ENCODE measurements around the gene WDR77.

DNA sequence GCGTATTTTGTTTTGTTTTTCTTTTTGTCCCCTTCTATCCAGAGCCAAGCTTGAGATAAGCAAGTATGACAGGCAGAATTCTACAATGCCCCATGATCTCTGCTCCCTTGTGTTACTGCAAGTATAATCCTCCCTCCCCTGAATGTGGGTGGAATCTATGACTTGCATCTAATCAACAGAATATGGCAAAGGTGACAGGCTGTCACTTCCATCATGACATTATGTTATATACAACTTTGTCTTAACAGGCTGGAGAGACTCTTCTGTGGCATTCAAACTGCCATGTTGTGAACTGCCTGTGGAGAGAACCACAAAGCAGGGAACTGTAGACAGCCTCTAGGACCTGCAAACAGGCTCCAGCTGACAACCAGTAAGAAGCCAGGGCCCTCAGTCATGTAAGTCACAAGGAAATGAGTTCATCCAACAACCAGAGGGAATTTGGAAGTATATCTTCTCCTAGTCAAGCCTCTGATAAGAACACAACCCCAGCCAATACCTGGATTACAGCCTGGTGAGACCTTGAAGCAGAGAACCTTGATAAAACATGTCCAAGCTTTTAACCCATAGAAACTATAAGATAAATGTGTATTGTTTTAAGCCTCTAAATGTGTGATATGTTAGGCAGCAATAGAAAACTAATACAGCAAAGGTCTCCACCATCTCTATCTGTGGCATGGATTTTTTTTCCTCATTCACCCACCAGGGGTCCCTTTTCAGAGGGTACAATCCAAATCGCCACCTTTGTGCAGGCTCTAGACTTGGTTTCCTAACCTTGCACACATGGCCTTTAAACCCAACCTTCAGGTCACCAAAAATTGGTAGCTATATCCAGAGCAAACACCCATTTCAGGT, 19.0 kb upstream of the WDR77 start:
- no peak for TF ChIP-seq POLR2A (IDR thresholded peaks at IDR 0.05)
- TF ChIP-seq CTCF (IDR thresholded peaks at IDR 0.05), result no peak

All from testis (tissue), 2 donors.